Activated T-helper 1 cell treated with anti-CD3 and anti-CD28 coated beads, Interleukin-12 subunit alpha, Interleukin-12 subunit beta, Interleukin-2, Interleukin-4 antibody, amounts not matched to agents 30 ng/mL and 10 ng/mL and 1 ng/mL, durations not matched to agents 14 hours and 24 hours and 36 hours (primary cell): ENCODE results near the gene TENT5D. TPM values are rescaled to one million over a fixed set of nuclear protein-coding genes. Genes with fewer than 3 reads are reported as not detected.
"Not testable (repeated sequence)": the region's sequence is repeated elsewhere in the genome, so short reads cannot be mapped to it uniquely, and the experiment has no call there.

Source experiments
- DNase-seq: peaks from one replicate; pipeline ENCODE4 v3.0.0; 2021; ENCODE audit warnings: low spot score
- H3K27ac Mint-ChIP-seq: one replicate; pipeline ENCODE4 v1.8.0; 2021; ENCODE audit warnings: mild to moderate bottlenecking, mixed read lengths
- H3K27me3 Mint-ChIP-seq: one replicate; pipeline ENCODE4 v1.8.0; 2022; ENCODE audit warnings: mild to moderate bottlenecking, moderate library complexity, mixed read lengths; ENCODE audit not compliant: insufficient read depth
- H3K36me3 Mint-ChIP-seq: one replicate; pipeline ENCODE4 v1.8.0; 2021; ENCODE audit warnings: low read depth, mixed read lengths
- H3K4me1 Mint-ChIP-seq: one replicate; pipeline ENCODE4 v1.8.0; 2021; ENCODE audit warnings: low read depth, mixed read lengths
- H3K4me3 Mint-ChIP-seq: one replicate; pipeline ENCODE4 v1.8.0; 2021; ENCODE audit warnings: mild to moderate bottlenecking, moderate library complexity, mixed read lengths
- H3K9me3 Mint-ChIP-seq: one replicate; pipeline ENCODE4 v1.8.0; 2021; ENCODE audit warnings: mixed read lengths
- intact Hi-C: fragments of 100-400 bp; cut with micrococcal nuclease; formaldehyde crosslinking; loops from one replicate; pipeline ENCODE4 v1.15.1; 2024
- total RNA-seq: library from RNA; stranded (reverse); gene quantifications from 2 replicates; pipeline ENCODE4 v1.2.3, GENCODE V29; 2022

Gene TENT5D
- total RNA-seq: not detected in 2 replicates

GRCh38 chrX:80420147-80420546 is at the start of gene TENT5D:
TSS of gene TENT5D (plus strand) at chrX:80420447. CDS start at chrX:80442540, 22,093 bp downstream.
- Mint-ChIP-seq H3K27me3 (no peaks in the 10 kb centered on the region), H3K9me3 (peaks cover 6% of the 10 kb centered on the region), H3K27ac (no peak within 1 kb of the TSS), H3K4me1 (no peaks in the 10 kb centered on the region), H3K36me3 (no peaks in the 10 kb centered on the region), H3K4me3 (no peak within 1 kb of the TSS)
- DNase-seq: no peak
- intact Hi-C loops: no loop called here

GRCh38 chrX:80385651-80386050 is 34.6 kb upstream of the TENT5D start:
- DNase-seq, H3K9me3 Mint-ChIP-seq, H3K4me1 Mint-ChIP-seq, H3K4me3 Mint-ChIP-seq, H3K27ac Mint-ChIP-seq, H3K27me3 Mint-ChIP-seq, H3K36me3 Mint-ChIP-seq, intact Hi-C loops: not testable (repeated sequence)

GRCh38 chrX:80388206-80388605 is 32.0 kb upstream of the TENT5D start:
- Mint-ChIP-seq H3K36me3 (no peaks in the 10 kb centered on the region), H3K4me3 (no peak overlapping the region), H3K4me1 (no peaks in the 10 kb centered on the region), H3K27ac (no peak overlapping the region), H3K9me3 (no peaks in the 10 kb centered on the region), H3K27me3 (no peaks in the 10 kb centered on the region)
- intact Hi-C loops: no loop called here
- DNase-seq: no peak

- Mint-ChIP-seq H3K36me3 (no peaks in the 10 kb centered on the region), H3K9me3 (peaks cover 6% of the 10 kb centered on the region), H3K27me3 (no peaks in the 10 kb centered on the region), H3K27ac (no peak overlapping the region), H3K4me1 (no peaks in the 10 kb centered on the region), H3K4me3 (no peak overlapping the region)
- DNase-seq: no peak
- intact Hi-C loops: no loop called here
These were observed 8.2 kb upstream of the TENT5D start for GRCh38 chrX:80412042-80412441.

- Mint-ChIP-seq H3K9me3 (no peaks in the 10 kb centered on the region), H3K27ac (no peak overlapping the region), H3K4me1 (no peaks in the 10 kb centered on the region), H3K4me3 (no peak overlapping the region), H3K36me3 (no peaks in the 10 kb centered on the region), H3K27me3 (no peaks in the 10 kb centered on the region)
- DNase-seq: no peak
- intact Hi-C loops: no loop called here
These were observed 2.8 kb downstream of the TENT5D start for GRCh38 chrX:80423000-80423399.

GRCh38 chrX:80423744-80424143 is 3.5 kb downstream of the TENT5D start:
- Mint-ChIP-seq H3K4me3 (no peak overlapping the region), H3K4me1 (no peaks in the 10 kb centered on the region), H3K36me3 (no peaks in the 10 kb centered on the region), H3K27ac (no peak overlapping the region), H3K27me3 (no peaks in the 10 kb centered on the region), H3K9me3 (no peaks in the 10 kb centered on the region)
- no peak for DNase-seq
- intact Hi-C loops: no loop called here

GRCh38 chrX:80430826-80431504 is 10.7 kb downstream of the TENT5D start:
- Mint-ChIP-seq H3K27ac (no peak overlapping the region), H3K9me3 (no peaks in the 10 kb centered on the region), H3K36me3 (no peaks in the 10 kb centered on the region), H3K4me1 (no peaks in the 10 kb centered on the region), H3K27me3 (no peaks in the 10 kb centered on the region), H3K4me3 (no peak overlapping the region)
- intact Hi-C loops: loop anchor here (2.0 kb wide), 1 partner anchor 148 kb away; no protein-coding TSS in a partner anchor
- DNase-seq: no peak

- no peak for DNase-seq
- Mint-ChIP-seq H3K27me3 (no peaks in the 10 kb centered on the region), H3K27ac (no peak overlapping the region), H3K36me3 (no peaks in the 10 kb centered on the region), H3K9me3 (no peaks in the 10 kb centered on the region), H3K4me1 (no peaks in the 10 kb centered on the region), H3K4me3 (no peak overlapping the region)
- intact Hi-C loops: loop anchor here (2.0 kb wide), 1 partner anchor 147 kb away; no protein-coding TSS in a partner anchor
These were observed 11.2 kb downstream of the TENT5D start for GRCh38 chrX:80431505-80431832.

GRCh38 chrX:80432441-80432840 is 12.2 kb downstream of the TENT5D start:
- H3K9me3 Mint-ChIP-seq: no peaks in the 10 kb centered on the region
- no peaks in the 10 kb centered on the region for H3K27me3 Mint-ChIP-seq
- H3K36me3 Mint-ChIP-seq: no peaks in the 10 kb centered on the region
- intact Hi-C loops: no loop called here
- DNase-seq: no peak
- no peaks in the 10 kb centered on the region for H3K4me1 Mint-ChIP-seq
- no peak overlapping the region for H3K4me3 Mint-ChIP-seq
- no peak overlapping the region for H3K27ac Mint-ChIP-seq

- intact Hi-C loops: no loop called here
- DNase-seq: no peak
- Mint-ChIP-seq H3K4me3 (no peak overlapping the region), H3K27me3 (no peaks in the 10 kb centered on the region), H3K4me1 (no peaks in the 10 kb centered on the region), H3K27ac (no peak overlapping the region), H3K36me3 (no peaks in the 10 kb centered on the region), H3K9me3 (no peaks in the 10 kb centered on the region)
These were observed 12.6 kb downstream of the TENT5D start for GRCh38 chrX:80432863-80433262.

GRCh38 chrX:80468166-80468565 is 47.9 kb downstream of the TENT5D start:
- DNase-seq, H3K9me3 Mint-ChIP-seq, intact Hi-C loops, H3K27me3 Mint-ChIP-seq, H3K36me3 Mint-ChIP-seq, H3K4me3 Mint-ChIP-seq, H3K27ac Mint-ChIP-seq, H3K4me1 Mint-ChIP-seq: not testable (repeated sequence)

- Mint-ChIP-seq H3K4me1 (no peaks in the 10 kb centered on the region), H3K27me3 (no peaks in the 10 kb centered on the region), H3K27ac (no peak overlapping the region)
These were observed 51.3 kb downstream of the TENT5D start for GRCh38 chrX:80471582-80471981.

GRCh38 chrX:80485543-80485942 is 65.3 kb downstream of the TENT5D start:
- Mint-ChIP-seq H3K36me3 (no peaks in the 10 kb centered on the region), H3K27me3 (no peaks in the 10 kb centered on the region), H3K4me3 (no peak overlapping the region), H3K9me3 (peaks cover 6% of the 10 kb centered on the region), H3K27ac (no peak overlapping the region), H3K4me1 (no peaks in the 10 kb centered on the region)
- intact Hi-C loops: no loop called here
- DNase-seq: no peak

More at GRCh38 chrX:80471582-80471981, 51.3 kb downstream of the TENT5D start:
- no peaks in the 10 kb centered on the region for H3K36me3 Mint-ChIP-seq
- H3K4me3 Mint-ChIP-seq: no peak overlapping the region
- DNase-seq: no peak
- peaks cover 8% of the 10 kb centered on the region for H3K9me3 Mint-ChIP-seq
- intact Hi-C loops: no loop called here

GRCh38 chrX:80486299-80486698 is 66.1 kb downstream of the TENT5D start:
- Mint-ChIP-seq H3K36me3 (no peaks in the 10 kb centered on the region), H3K4me1 (no peaks in the 10 kb centered on the region), H3K27ac (no peak overlapping the region), H3K4me3 (no peak overlapping the region), H3K9me3 (peaks cover 6% of the 10 kb centered on the region), H3K27me3 (no peaks in the 10 kb centered on the region)
- no peak for DNase-seq
- intact Hi-C loops: no loop called here
